HEK293T (cell line): ENCODE results near the gene ESPN.
"Not testable (repeated sequence)": the region's sequence is repeated elsewhere in the genome, so short reads cannot be mapped to it uniquely, and the experiment has no call there.

ENCODE experiments used
- ARNT ChIP-seq: fragments of 450-650 bp; IDR thresholded peaks from 2 replicates; pipeline ENCODE4 v1.6.1; 2017; ENCODE audit warnings: mild to moderate bottlenecking
- BHLHE40 ChIP-seq: fragments of 450-650 bp; IDR thresholded peaks from 2 replicates; pipeline ENCODE4 v1.6.1; 2016; ENCODE audit warnings: mild to moderate bottlenecking, moderate library complexity, borderline replicate concordance
- FOXA1 ChIP-seq: fragments of 450-650 bp; IDR thresholded peaks from 2 replicates; pipeline ENCODE4 v1.6.1; 2016; ENCODE audit warnings: mild to moderate bottlenecking
- FOXK2 ChIP-seq: fragments of 450-650 bp; IDR thresholded peaks from 2 replicates; pipeline ENCODE4 v1.6.1; 2016; ENCODE audit warnings: mild to moderate bottlenecking
- FOXM1 ChIP-seq: fragments of 450-650 bp; IDR thresholded peaks from 2 replicates; pipeline ENCODE4 v1.6.1; 2017; ENCODE audit warnings: mild to moderate bottlenecking, borderline replicate concordance
- HDGF ChIP-seq: fragments of 450-650 bp; IDR thresholded peaks from 2 replicates; pipeline ENCODE4 v1.6.1; 2017; ENCODE audit warnings: antibody characterized with exemption, borderline replicate concordance
- L3MBTL2 ChIP-seq: fragments of 450-650 bp; conservative IDR thresholded peaks from 2 replicates; pipeline ENCODE4 v1.6.1; 2016; ENCODE audit warnings: mild to moderate bottlenecking
- PKNOX1 ChIP-seq: fragments of 450-650 bp; IDR thresholded peaks from 2 replicates; pipeline ENCODE4 v1.6.1; 2016
- SP1 ChIP-seq: fragments of 450-650 bp; IDR thresholded peaks from 2 replicates; pipeline ENCODE4 v1.6.1; 2017
- TARDBP ChIP-seq: fragments of 450-650 bp; IDR thresholded peaks from 2 replicates; pipeline ENCODE4 v1.6.1; 2016

- not testable (repeated sequence) for TF ChIP-seq SP1, L3MBTL2, FOXA1, FOXM1, HDGF, BHLHE40, ARNT, TARDBP, FOXK2, PKNOX1
Observed at GRCh38 chr1:6431645-6432579, 7.3 kb downstream of the ESPN start.
